T-cell (primary cell): ENCODE data around the gene GIT2. TPM values are rescaled to one million over a fixed set of nuclear protein-coding genes. Genes with fewer than 3 reads are reported as not detected.
A peak's percentile ranks its signal among the peaks of the same experiment; 100 is the strongest.

Experiments used
- ATAC-seq, 4 experiments: fragments of 200-7000 bp in 3 of 4; fragments of 150-1000 bp in 1 of 4; cut with Tn5 transposase; replicated peaks in 1 of 4; 1 replicate in 3 of 4; 2 replicates in 1 of 4; pipeline ENCODE4 v1.10.0; 2021; ENCODE audit warnings: moderate library complexity in 3 of 4, mild to moderate bottlenecking in 2 of 4, moderate number of reproducible peaks in 1 of 4
- CTCF ChIA-PET, 2 donors: fragments of 300-600 bp; sonication (Branson Sonifier 250); formaldehyde crosslinking; loops; one replicate each; lab custom pipeline; 2022; ENCODE audit warnings: antibody characterized with exemption in 2 of 2; lab: Charles Lee
- POLR2A ChIA-PET, 2 donors: fragments of 300-600 bp; sonication (Branson Sonifier 250); formaldehyde crosslinking; loops; one replicate each; lab custom pipeline; 2022; ENCODE audit warnings: antibody characterized with exemption in 2 of 2; lab: Charles Lee
- DNase-seq, 35 experiments: peaks; one replicate each; pipeline versions ENCODE4 v3.0.0 to v3.0.0-alpha.2; 2013 to 2023
- H3K27ac ChIP-seq: one replicate; pipeline ENCODE4 v1.5.1; 2013; ENCODE audit warnings: low read length
- H3K27me3 ChIP-seq, 2 experiments: replicated peaks in 1 of 2; 1 replicate in 1 of 2; 2 replicates in 1 of 2; pipeline versions ENCODE4 v1.6.1 to v1.7.0; 2013; ENCODE audit warnings: low read length in 1 of 2, mixed read lengths in 1 of 2; ENCODE audit not compliant: control insufficient read depth in 2 of 2, insufficient read depth in 2 of 2; ENCODE audit errors: extremely low read depth in 1 of 2
- H3K36me3 ChIP-seq, 2 donors: 1 replicate in 1 of 2; 2 replicates in 1 of 2; pipeline versions ENCODE4 v1.6.1 to v1.7.0; 2013; ENCODE audit warnings: low read length in 1 of 2; ENCODE audit not compliant: control insufficient read depth in 2 of 2, insufficient read depth in 1 of 2; ENCODE audit errors: extremely low read depth in 1 of 2
- H3K4me1 ChIP-seq, 2 experiments: 1 replicate in 1 of 2; 2 replicates in 1 of 2; pipeline versions ENCODE4 v1.6.1 to v1.7.0; 2013; ENCODE audit warnings: low read length in 2 of 2, mixed read lengths in 1 of 2; ENCODE audit not compliant: insufficient read depth in 2 of 2, control insufficient read depth in 1 of 2; ENCODE audit errors: extremely low read depth in 1 of 2
- H3K4me3 ChIP-seq, 2 donors: 1 replicate in 1 of 2; 2 replicates in 1 of 2; pipeline versions ENCODE4 v1.5.1 to v1.7.0; 2013; ENCODE audit warnings: mild to moderate bottlenecking in 2 of 2, low read length in 1 of 2, moderate library complexity in 1 of 2; ENCODE audit not compliant: control insufficient read depth in 1 of 2; ENCODE audit errors: extremely low read depth in 1 of 2
- H3K9me3 ChIP-seq: 2 replicates; pipeline ENCODE4 v1.7.0; 2013
- H3K27ac Mint-ChIP-seq, 2 donors: one replicate each; pipeline ENCODE4 v1.8.0; 2020 to 2021; ENCODE audit warnings: mild to moderate bottlenecking in 2 of 2, mixed read lengths in 2 of 2
- H3K27me3 Mint-ChIP-seq, 2 donors: one replicate each; pipeline ENCODE4 v1.8.0; 2021 to 2022; ENCODE audit warnings: mixed read lengths in 2 of 2
- H3K36me3 Mint-ChIP-seq: one replicate; pipeline ENCODE4 v1.8.0; 2021; ENCODE audit warnings: mixed read lengths
- H3K4me1 Mint-ChIP-seq, 3 donors: one replicate each; pipeline ENCODE4 v1.8.0; 2020 to 2022; ENCODE audit warnings: mixed read lengths in 3 of 3, mild to moderate bottlenecking in 1 of 3
- H3K4me3 Mint-ChIP-seq, 3 donors: one replicate each; pipeline ENCODE4 v1.8.0; 2020 to 2022; ENCODE audit warnings: mild to moderate bottlenecking in 3 of 3, mixed read lengths in 3 of 3, moderate library complexity in 3 of 3
- H3K9me3 Mint-ChIP-seq, 3 donors: one replicate each; pipeline ENCODE4 v1.8.0; 2020 to 2022; ENCODE audit warnings: mixed read lengths in 3 of 3
- WGBS: methylation state at CpG from one replicate; pipeline ENCODE4 v1.1.5; 2013; ENCODE audit warnings: missing lambda C conversion rate; ENCODE audit not compliant: insufficient coverage; 5-methylcytosine and 5-hydroxymethylcytosine counted together
- total RNA-seq, 35 experiments: library from RNA in 6 of 35; stranded (reverse) in 6 of 35; fragments of 120-200 nt in 1 of 35; gene quantifications; one replicate each; pipeline versions ENCODE4 v1.2.1 to v1.2.4 and lab custom pipeline; 2013 to 2026

Gene GIT2
- total RNA-seq, 5 donors from 2014 or later (not counting 1 experiment from before 2014, with no cell fraction given) = 96.7 to 132 (median 108) TPM

- peaks cover 13 to 16% of the 10 kb centered on the region in 2 experiments for H3K4me1 ChIP-seq
- no peak overlapping the region for H3K27ac ChIP-seq
- CTCF ChIA-PET = interaction anchor here in 1 of 2 donors (1.8 kb wide), 1 partner anchor 101 kb away, joined by 4 read pairs; no protein-coding TSS in a partner anchor
- no peak overlapping the region for H3K4me3 ChIP-seq
- Mint-ChIP-seq H3K27me3 (no peaks in the 10 kb centered on the region), H3K36me3 (peaks cover 52% of the 10 kb centered on the region), H3K4me1 (peaks cover 32 to 33% (median 32%) of the 10 kb centered on the region in 3 donors), H3K27ac (peak overlapping the region; percentile 76 to 84), H3K4me3 (peak overlapping the region in 2 of 3 donors; percentile 36 to 63), H3K9me3 (no peaks in the 10 kb centered on the region)
- ATAC-seq (no peak), DNase-seq (no peak)
- POLR2A ChIA-PET = interaction anchor here in 1 of 2 donors (0.7 kb wide), 1 partner anchor 47 kb away, joined by 8 read pairs; no protein-coding TSS in a partner anchor
- peaks cover 13 to 70% of the 10 kb centered on the region in 2 donors for H3K36me3 ChIP-seq
- no peaks in the 10 kb centered on the region for H3K9me3 ChIP-seq
- WGBS = 98% methylated on average over 9 of the region's 9 CpGs
- H3K27me3 ChIP-seq = no peaks in the 10 kb centered on the region
These were observed 49.3 kb downstream of the GIT2 start for GRCh38 chr12:109946913-109947312.

- peaks cover 32 to 33% (median 32%) of the 10 kb centered on the region in 3 donors for H3K4me1 Mint-ChIP-seq
- 39% methylated on average over 2 of the region's 5 CpGs for WGBS
- H3K27me3 Mint-ChIP-seq = no peaks in the 10 kb centered on the region
- Histone ChIP-seq H3K4me3 (no peak overlapping the region), H3K36me3 (peaks cover 13 to 66% of the 10 kb centered on the region in 2 donors), H3K9me3 (no peaks in the 10 kb centered on the region), H3K27me3 (no peaks in the 10 kb centered on the region), H3K4me1 (peaks cover 13 to 16% of the 10 kb centered on the region in 2 experiments), H3K27ac (no peak overlapping the region)
- H3K9me3 Mint-ChIP-seq = no peaks in the 10 kb centered on the region
- H3K27ac Mint-ChIP-seq = peak overlapping the region; percentile 76 to 84
- POLR2A ChIA-PET = interaction anchor here in 1 of 2 donors (0.7 kb wide), 1 partner anchor 48 kb away, joined by 8 read pairs; no protein-coding TSS in a partner anchor
- CTCF ChIA-PET = interaction anchor here (0.6 to 1.8 kb wide), 2 partner anchors 7 to 101 kb away, joined by 3 to 4 read pairs; no protein-coding TSS in a partner anchor
- ATAC-seq (peak in 2 of 4 experiments; percentile 52 to 66), DNase-seq (peak in 6 of 35 experiments; percentile 3 to 12 (median 8))
- peaks cover 48% of the 10 kb centered on the region for H3K36me3 Mint-ChIP-seq
- peak overlapping the region in 2 of 3 donors; percentile 36 to 63 for H3K4me3 Mint-ChIP-seq
These were observed 49.7 kb downstream of the GIT2 start for GRCh38 chr12:109946505-109946904.

DNA sequence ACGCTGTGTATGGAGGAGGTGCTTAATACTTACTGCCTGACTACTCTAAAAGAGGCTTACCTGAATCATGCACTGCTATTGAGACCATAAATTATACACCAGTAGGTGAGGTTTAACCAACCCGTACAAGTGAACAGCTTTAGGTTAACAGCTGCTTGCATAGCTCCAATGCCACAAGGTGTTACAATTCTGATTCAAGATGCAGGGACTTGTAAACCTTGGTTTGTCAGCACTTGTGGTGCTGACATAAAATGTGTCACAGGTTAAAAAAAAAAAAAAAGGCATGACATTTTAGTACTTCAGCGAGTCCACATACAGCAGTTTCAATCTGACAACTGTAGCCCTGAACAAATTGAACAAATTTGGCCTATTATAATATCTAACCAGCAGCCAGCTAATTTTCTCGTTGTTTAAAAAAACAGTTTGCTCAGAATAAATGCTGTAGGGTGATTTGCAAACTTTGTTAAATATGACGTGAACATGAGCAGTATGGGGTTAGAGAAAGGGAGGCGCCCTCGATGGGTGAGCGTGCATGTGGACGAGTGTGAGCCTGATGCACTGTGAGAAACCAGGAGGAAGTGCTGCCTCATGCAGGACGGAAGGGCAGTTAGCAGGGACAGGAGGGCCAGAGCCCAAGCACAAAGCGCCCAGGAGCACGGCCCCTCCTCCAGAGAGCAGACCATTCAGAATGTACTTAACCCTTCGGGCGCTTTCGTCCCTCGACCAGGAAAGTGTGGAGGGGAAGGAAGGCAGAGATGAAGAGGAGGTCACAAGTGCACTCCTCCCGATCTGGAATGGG, 51.4 kb downstream of the GIT2 start:
- ChIA-PET CTCF (interaction anchor here in 1 of 2 donors (0.6 kb wide), 2 partner anchors 60 to 93 kb away, joined by 3 read pairs; no protein-coding TSS in a partner anchor), POLR2A (interaction anchor here in 1 of 2 donors (0.6 kb wide), 1 partner anchor 86 kb away, joined by 3 read pairs; no protein-coding TSS in a partner anchor)
- Histone ChIP-seq H3K27ac (no peak overlapping the region), H3K9me3 (no peaks in the 10 kb centered on the region), H3K4me3 (no peak overlapping the region), H3K36me3 (peaks cover 12 to 52% of the 10 kb centered on the region in 2 donors), H3K4me1 (peaks cover 13 to 16% of the 10 kb centered on the region in 2 experiments), H3K27me3 (no peaks in the 10 kb centered on the region)
- H3K4me1 Mint-ChIP-seq = peaks cover 25 to 33% (median 30%) of the 10 kb centered on the region in 3 donors
- peaks cover 40% of the 10 kb centered on the region for H3K36me3 Mint-ChIP-seq
- DNase-seq (no peak), ATAC-seq (no peak)
- no peaks in the 10 kb centered on the region for H3K27me3 Mint-ChIP-seq
- no peak overlapping the region for H3K27ac Mint-ChIP-seq
- no peaks in the 10 kb centered on the region for H3K9me3 Mint-ChIP-seq
- H3K4me3 Mint-ChIP-seq = no peak overlapping the region
- WGBS = 88% methylated on average over 9 of the region's 17 CpGs

GRCh38 chr12:109943811-109944210, 52.4 kb downstream of the GIT2 start:
- no peaks in the 10 kb centered on the region for H3K27me3 Mint-ChIP-seq
- H3K27ac Mint-ChIP-seq = no peak overlapping the region
- H3K4me3 Mint-ChIP-seq = no peak overlapping the region
- H3K27ac ChIP-seq = no peak overlapping the region
- ATAC-seq (no peak), DNase-seq (no peak)
- CTCF ChIA-PET = interaction anchor here in 1 of 2 donors (0.6 kb wide), 1 partner anchor 92 kb away, joined by 3 read pairs; no protein-coding TSS in a partner anchor
- POLR2A ChIA-PET = no interaction called here
- 100% methylated on average over 3 of the region's 7 CpGs for WGBS
- H3K4me1 ChIP-seq = peaks cover 13 to 16% of the 10 kb centered on the region in 2 experiments
- H3K9me3 Mint-ChIP-seq = no peaks in the 10 kb centered on the region
- no peaks in the 10 kb centered on the region for H3K27me3 ChIP-seq
- H3K4me3 ChIP-seq = no peak overlapping the region
- no peaks in the 10 kb centered on the region for H3K9me3 ChIP-seq
- H3K36me3 Mint-ChIP-seq = peaks cover 38% of the 10 kb centered on the region
- H3K4me1 Mint-ChIP-seq = peaks cover 25 to 31% (median 25%) of the 10 kb centered on the region in 3 donors
- peaks cover 6 to 50% of the 10 kb centered on the region in 2 donors for H3K36me3 ChIP-seq

DNA sequence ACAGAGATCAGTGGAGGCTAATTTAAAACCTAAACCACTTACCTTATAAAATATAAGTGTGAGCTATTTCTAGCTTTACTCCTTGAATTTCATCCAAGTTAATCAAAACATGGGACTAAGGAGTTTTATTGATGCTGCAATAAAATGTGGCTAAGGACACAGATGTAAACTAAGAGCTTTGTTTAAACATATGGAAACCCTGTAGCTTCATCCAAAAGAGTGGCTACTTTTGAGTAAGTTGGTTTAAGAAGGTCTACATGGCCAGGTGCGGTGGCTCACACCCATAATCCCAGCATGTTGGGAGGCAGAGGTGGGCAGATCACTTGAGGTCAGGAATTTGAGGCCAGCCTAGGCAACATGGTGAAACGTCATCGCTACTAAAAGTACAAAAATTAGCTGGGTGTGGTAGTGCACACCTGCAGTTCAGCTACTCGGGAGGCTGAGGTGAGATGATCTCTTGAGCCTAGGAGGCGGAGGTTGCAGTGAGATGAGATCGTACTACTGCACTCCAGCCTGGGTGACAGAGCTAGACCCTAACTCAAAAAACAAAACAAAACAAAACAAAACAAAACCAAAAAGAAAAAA, 55.7 kb downstream of the GIT2 start:
- no peak overlapping the region for H3K27ac ChIP-seq
- Mint-ChIP-seq H3K36me3 (peaks cover 44% of the 10 kb centered on the region), H3K27ac (no peak overlapping the region), H3K9me3 (no peaks in the 10 kb centered on the region), H3K27me3 (no peaks in the 10 kb centered on the region), H3K4me3 (no peak overlapping the region), H3K4me1 (peaks cover 0 to 5% (median 0%) of the 10 kb centered on the region in 3 donors)
- CTCF ChIA-PET = interaction anchor here in 1 of 2 donors (0.7 kb wide), 1 partner anchor 26 kb away, joined by 4 read pairs; no protein-coding TSS in a partner anchor
- peaks cover 11 to 58% of the 10 kb centered on the region in 2 donors for H3K36me3 ChIP-seq
- 89% methylated on average over 3 of the region's 6 CpGs for WGBS
- H3K27me3 ChIP-seq = no peaks in the 10 kb centered on the region
- POLR2A ChIA-PET = interaction anchor here in 1 of 2 donors (0.6 to 0.7 kb wide), 3 partner anchors 12 to 62 kb away, joined by 4 to 5 read pairs (median 5); no protein-coding TSS in a partner anchor
- H3K4me3 ChIP-seq = no peak overlapping the region
- ATAC-seq (no peak), DNase-seq (no peak)
- H3K4me1 ChIP-seq = no peaks in the 10 kb centered on the region
- H3K9me3 ChIP-seq = no peaks in the 10 kb centered on the region

DNA sequence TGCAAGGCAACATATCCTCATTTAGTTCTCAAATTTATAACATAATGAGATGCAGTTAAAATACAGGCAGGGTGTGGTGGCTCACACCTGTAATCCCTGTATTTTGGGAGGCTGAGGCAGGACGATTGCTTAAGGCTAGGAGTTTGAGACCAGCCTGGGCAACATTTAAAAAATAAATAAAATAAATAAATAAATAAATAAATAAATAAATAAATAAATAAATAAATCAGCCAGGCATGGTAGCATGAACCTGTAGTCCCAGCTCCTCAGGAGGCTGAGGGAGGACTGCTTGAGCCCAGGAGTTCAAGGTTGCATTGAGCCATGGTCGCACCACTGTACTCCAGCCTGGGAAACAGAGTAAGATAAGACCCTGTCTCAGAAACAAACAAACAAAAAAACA, 56.7 kb downstream of the GIT2 start:
- Histone ChIP-seq H3K36me3 (peaks cover 11 to 50% of the 10 kb centered on the region in 2 donors), H3K27ac (no peak overlapping the region), H3K4me3 (no peak overlapping the region), H3K27me3 (no peaks in the 10 kb centered on the region), H3K9me3 (no peaks in the 10 kb centered on the region), H3K4me1 (no peaks in the 10 kb centered on the region)
- ATAC-seq = no peak
- no CpG with 5 or more reads among the region's 2 CpGs for whole genome bisulfite sequencing
- Mint-ChIP-seq H3K27me3 (no peaks in the 10 kb centered on the region), H3K9me3 (no peaks in the 10 kb centered on the region), H3K36me3 (peaks cover 37% of the 10 kb centered on the region), H3K27ac (peak overlapping the region in 1 of 2 donors; percentile 41), H3K4me1 (no peaks in the 10 kb centered on the region), H3K4me3 (no peak overlapping the region)
- ChIA-PET POLR2A (interaction anchor here in 1 of 2 donors (0.6 kb wide), 1 partner anchor 360 kb away, joined by 5 read pairs; no protein-coding TSS in a partner anchor), CTCF (no interaction called here)
- no peak for DNase-seq
